Fibroblast of skin of scalp (primary cell): ENCODE data around the gene MCM6. TPM values are rescaled to one million over a fixed set of nuclear protein-coding genes. Genes with fewer than 3 reads are reported as not detected.
"Not testable (repeated sequence)": the region's sequence is repeated elsewhere in the genome, so short reads cannot be mapped to it uniquely, and the experiment has no call there.

Experiments used
- DNase-seq: peaks from one replicate; pipeline ENCODE4 v3.0.0-alpha.2; 2013
- polyA plus RNA-seq, 2 experiments: library from polyadenylated mRNA; unstranded; fragments of 120-200 nt; gene quantifications; one replicate each; pipeline ENCODE4 v1.2.1, GENCODE V29; 2013; ENCODE audit not compliant: insufficient read length in 2 of 2

Gene MCM6
- polyA plus RNA-seq (2013, experiment 1 of 2; ENCODE audit: insufficient read length): 38.9 TPM
- 38.2 TPM for polyA plus RNA-seq (2013, experiment 2 of 2; ENCODE audit: insufficient read length)

DNA sequence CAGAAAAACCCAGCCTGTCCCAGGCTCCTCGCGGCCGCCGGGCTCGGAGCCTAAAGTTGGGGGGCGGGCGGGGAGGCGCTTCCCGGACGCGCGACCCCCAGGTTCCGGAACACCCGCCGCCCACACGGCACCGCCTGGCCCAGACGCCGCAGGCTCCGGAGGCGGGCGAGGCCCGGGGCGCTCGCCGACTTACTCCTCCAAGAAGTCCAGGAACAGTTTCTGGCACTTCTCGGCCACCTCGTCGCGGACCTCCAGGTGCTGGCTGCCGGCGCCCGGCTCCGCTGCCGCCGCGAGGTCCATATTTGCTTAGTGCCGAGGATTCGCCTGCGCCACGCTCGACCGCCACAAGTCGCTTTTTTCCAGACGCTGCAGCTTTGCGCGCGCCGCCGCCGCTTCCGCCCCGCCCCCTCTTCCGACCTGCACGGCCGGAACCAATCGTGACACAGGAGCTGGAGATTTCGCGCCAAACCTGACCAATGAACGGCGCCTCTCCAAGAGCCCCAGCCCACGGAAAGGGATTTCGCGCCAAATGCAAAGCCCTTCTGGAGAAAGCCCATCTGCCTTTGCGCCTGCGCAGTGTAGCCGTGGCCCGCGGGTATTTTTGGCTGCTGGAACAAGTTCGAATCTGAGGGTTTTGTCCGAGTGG lies at the start of gene MCM6:
TSS of gene MCM6 (minus strand) at position 378 of the 646 bp plus-strand sequence. CDS start at position 300, 78 bp downstream.
- peak; percentile 99 for DNase-seq

DNA sequence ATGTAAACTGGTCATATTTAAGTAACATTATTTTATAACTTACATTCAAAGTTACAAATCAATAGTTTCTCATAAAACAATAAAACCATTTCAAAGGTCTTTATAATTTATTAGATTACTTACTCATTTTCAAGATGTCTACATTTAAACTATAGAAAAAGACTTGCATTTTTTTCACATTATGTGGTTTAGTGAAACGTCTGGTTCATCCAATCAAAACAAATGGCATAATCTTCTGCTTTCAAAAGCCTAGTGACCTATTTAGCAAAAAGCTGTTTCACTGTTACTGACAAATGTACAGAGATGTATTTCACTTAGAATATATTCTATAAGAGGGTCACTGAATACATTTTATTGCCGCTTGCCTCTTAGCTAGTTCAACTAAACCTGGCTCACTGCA lies 49.3 kb upstream of the MCM6 start:
- peak; percentile 55 for DNase-seq

DNA sequence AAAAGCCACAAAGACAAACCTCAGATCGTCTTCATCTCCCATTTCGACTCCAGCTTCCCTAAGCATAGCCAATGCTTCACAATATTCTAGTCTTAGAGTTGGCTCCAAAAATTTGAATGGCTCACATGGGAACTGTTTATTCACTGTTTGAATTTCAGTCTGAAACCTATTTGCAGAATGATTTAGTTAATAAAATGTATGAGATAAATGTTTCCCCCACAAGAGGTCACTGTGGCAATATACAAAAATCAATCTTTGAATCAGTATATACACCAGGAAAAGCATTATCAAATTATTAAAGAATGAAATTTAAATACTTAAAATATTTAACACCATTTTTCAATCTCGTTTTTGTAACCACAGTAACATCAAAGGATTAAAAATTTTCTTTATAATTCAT lies 40.0 kb upstream of the MCM6 start:
- DNase-seq: peak; percentile 46

DNA sequence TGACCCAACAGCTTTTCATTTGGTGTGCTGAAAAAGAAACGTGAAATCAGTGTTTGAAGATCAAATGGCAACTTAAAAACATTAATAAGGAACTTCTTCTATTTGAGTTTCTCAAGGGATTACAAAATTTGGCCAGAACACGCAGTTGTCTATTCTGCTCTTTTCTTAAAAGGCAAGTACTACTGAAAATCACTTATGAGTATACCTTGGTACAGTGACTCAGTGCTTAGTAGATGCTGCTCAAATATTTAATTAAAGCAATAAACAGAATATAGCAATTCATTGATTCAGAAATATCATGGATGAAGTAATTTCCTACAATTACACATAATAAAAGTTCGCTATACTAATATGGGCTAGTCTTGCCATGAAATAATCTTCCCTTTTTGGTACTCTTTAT lies 38.2 kb upstream of the MCM6 start:
- no peak for DNase-seq

DNA sequence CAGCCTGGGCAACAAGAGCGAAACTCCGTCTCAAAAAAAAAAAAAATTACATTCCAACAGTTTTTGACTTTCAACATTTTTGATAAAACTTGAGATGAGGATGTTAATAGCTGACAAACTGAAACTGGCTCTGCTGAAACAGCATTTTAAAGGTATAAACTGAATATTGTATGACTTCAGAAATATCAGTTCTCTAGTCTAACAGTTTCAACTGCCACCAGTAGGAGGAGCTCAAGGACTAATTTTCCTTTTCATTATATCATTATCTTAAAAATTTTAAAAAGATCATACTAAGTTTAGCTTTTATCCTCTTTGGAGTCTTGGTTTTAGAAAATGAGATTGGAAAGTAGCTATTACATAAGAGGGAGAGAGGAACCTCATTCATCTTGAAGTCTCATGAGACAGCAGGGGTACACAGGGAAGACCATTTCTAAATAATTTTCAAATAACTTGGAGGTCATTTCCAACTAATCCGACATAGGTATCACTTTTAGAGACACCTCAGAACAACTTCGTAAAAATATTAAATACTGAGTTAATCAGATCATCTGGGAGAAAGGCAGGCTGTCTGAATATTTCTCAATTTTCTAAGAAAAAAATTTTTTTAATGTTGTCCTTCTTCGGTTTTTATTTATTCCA lies 37.6 kb upstream of the MCM6 start:
- peak; percentile 56 for DNase-seq

DNA sequence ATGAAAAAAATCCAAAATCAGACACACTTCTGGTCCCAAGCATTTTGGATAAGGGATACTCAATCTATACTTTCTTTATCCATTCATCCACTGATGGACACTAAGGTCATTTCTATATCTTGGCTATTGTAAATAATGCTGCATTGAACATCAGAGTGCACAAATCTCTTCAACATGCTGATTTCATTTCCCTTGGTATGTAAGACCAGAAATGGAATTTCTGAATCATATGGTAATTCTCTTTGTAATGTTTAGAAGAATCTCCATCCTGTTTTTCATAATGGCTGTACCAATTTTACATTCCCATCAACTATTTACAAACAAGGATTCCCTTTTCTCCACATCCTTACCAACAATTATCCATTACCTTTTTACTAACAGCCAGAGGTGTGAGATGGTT lies 33.7 kb upstream of the MCM6 start:
- DNase-seq: peak; percentile 53

DNA sequence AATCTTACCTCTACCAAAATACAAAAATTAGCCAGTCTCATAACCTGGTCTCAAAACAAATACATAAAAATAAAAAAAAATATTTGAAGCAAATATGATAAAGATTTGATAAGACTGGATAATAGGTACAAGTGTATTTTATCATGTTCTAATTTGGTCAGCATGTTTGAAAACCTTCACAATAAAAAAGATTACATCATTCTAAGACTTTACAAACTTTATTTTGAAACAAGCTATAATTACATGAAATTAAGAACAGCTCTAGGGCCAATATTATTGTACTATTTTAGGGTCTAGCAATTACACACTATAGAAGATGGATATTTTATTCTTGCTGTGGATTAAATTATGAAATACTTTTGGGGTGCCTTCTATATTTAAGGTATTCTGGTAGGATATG lies 29.4 kb upstream of the MCM6 start:
- no peak for DNase-seq

DNA sequence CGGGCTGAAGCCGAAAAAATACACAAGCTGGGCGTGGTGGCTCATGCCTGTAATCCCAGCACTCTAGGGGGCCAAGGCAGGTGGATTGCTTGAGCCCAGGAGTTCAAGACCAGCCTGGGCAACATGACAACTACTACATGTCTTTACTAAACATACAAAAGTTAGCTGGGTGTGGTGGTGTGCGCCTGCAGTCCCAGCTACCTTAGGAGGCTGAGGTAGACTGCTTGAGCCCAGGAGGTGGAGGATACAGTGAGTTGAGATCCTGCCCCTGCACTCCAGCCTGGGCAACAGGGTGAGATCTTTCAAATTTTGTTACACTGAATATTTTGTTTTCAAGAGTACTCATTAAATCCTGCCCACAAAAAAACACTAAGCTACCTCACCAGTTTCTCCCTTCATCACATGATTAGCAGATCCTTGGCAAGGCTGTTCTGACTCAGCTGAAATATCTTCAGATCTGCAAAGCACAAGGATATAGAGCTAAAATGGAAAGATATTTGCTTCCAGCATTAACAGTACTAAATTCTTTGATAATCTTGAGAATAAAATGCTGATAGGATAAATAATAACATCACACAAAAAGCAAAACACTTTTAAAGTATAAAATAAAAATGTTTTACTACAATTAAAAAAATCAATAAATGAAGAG lies 28.2 kb upstream of the MCM6 start:
- peak; percentile 8 for DNase-seq

DNA sequence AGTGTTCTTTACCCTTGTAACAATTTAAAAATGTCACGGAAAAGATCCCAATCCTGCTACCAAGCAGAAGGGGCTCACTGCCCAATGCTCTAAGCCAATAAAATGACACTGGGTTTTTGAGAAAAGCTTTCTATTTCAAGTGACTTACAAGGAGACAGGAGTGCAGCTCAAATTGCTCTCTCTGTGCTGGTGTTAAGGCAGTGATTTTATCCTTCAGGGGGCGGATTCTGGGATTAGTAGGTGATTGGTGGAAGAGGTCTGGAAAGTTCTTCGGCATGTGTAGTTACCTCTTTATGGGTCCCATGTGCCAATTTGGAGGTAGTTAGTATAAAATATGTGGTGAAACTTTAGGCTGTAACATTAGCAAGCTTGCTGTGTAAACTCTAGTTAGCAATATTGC lies 27.4 kb upstream of the MCM6 start:
- DNase-seq: no peak

DNA sequence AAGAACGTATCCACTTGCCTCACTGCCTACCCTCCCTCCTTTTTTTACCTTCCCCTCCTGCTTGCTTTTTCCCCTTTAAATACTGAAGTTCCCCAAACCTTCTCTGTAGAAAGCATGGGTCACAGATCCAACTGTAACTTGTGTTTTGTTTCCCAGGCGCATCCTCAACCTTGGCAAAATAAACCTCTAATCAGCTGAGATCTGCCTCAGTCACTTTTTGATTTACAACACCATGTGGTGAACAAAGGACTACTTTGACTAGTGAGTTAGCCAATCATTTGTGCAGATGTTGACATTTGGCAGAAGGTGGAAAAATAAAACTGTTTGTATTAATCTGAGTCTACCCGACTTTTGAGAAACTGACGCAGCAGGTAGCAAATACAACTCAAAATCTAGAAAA lies 23.3 kb upstream of the MCM6 start:
- no peak for DNase-seq

DNA sequence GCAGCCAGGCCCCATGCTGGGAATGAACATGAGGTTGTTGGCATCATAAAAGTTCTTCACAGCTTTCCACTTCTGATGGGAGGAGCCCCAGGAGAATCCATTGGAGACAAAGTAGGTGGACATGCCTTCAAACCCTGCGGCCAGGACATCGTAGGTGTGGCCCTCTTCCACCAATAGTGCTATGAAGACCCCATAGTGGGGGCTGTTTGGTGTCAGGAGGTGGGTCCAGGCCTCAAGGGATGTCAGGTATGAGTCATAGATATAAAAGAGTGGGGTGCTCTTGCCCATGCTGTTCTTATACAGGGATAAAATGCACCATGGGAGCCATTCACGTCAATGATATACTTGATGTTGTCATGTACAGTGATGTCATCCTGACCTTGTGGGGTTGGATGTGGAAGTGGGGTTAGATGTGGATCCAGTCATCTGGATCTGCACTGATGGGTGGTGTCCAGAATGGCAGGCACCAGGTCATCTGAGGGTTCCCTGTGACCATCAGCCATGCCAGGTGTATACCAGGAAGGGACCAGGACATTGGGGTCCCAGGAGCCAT lies 22.1 kb upstream of the MCM6 start:
- DNase-seq: no peak

DNA sequence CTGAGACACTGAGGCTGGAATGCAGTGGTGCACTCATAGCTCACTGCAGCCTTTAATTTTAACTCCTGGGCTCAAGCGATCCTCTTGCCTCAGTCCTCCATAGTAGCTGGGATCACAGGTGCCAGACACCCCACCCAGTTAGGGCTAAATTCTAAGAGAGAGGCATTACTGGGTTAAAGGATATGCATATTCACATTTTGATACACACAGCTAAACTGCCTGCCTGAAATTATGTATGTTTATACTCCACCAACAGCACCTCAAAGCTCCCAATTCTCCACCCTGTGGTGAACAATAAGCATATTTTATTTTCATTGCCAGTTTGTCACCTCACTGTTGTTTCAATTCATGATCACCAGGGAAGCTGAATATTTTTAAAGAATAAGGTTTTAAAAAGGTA lies 18.7 kb upstream of the MCM6 start:
- no peak for DNase-seq

DNA sequence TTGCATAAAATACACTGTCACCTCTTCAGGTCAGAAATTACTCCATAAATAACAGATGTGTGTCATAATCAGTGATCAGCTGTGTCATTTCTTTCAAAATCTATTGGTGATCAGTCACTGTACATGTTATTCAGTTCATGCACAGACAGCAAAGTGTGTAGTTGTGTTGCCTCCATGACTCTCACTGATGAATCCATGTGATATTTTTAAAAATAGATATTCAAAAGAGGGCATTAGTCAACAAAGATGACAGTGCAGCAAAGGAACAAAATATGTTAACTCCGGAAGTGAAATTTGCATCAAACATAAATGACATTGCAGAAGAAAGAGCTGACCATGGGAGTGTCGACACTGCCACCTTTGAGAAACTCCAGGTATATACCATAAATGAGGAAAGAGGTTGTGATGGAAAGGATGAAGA lies 17.1 kb upstream of the MCM6 start:
- no peak for DNase-seq

DNA sequence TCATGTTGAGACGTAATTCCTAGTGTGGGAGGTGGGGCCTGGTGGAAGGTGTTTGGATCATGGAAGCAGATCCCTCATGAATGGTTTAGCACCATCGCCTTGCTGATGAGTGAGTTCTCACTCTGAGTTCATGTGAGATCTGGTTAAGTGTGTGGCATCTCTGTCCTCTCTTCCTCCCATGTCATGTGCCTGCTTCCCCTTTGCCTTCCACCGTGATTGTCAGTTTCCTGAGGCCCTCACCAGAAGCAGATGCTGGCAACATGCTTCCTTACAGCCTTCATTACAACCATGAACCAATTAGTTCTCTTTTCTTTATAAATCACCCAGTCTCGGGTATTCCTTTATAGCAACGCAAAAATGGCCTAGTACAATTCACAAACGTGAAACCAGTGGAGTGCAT lies 14.6 kb upstream of the MCM6 start:
- no peak for DNase-seq

DNA sequence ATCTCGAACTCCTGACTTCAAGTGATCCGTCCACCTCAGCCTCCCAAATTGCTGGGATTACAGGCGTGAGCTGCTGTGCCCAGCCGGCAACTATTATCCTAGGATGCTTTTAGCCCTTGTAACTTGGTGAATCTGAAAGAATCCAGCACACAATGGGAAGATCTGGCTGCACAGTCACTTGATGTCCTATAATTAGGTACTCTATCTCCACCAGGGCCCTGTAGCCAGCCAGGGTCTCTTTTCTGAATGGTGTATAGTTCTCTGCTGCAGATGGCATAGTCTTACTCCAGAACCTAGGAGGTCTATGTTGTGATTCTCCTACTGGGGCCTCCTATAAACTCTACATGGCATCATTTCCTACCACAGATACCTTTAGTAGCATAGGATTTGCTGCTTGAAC lies 13.9 kb upstream of the MCM6 start:
- DNase-seq: no peak

DNA sequence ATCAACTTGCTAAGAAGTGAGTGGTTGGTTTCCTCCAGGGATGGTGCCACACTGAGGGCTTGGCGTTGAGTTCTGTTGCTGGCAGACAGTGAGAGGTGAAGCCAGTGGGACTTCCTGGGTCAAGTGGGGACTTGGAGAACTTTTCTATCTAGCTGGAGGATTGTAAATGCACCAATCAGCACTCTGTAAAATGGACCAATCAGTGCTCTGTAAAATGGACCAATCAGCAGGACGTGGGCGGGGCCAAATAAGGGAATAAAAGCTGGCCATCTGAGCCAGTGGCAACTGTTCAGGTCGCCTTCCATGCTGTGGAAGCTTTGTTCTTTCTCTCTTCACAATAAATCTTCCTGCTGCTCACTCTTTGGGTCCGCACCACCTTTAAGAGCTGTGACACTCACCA lies 12.3 kb upstream of the MCM6 start:
- DNase-seq: not testable (repeated sequence)

DNA sequence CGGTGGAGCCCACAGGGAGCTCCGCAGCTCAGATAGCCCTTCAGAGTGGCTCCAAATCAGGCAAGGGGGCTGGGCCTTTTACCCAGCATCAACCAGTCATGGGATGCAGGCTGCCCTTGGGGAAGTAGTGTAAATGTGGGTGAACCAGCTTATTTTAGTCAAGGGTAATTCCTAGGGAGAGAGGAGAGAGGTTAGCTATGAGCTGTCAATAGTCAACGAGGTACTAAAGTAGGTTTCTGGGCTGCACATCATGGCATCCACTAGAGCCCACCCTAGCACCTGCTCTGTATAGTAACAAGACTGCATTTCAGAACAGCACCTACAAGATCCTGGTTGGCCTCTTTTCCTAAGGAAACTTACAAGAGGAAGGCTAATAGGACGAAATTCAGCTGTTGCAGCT lies 9.5 kb upstream of the MCM6 start:
- DNase-seq: no peak

DNA sequence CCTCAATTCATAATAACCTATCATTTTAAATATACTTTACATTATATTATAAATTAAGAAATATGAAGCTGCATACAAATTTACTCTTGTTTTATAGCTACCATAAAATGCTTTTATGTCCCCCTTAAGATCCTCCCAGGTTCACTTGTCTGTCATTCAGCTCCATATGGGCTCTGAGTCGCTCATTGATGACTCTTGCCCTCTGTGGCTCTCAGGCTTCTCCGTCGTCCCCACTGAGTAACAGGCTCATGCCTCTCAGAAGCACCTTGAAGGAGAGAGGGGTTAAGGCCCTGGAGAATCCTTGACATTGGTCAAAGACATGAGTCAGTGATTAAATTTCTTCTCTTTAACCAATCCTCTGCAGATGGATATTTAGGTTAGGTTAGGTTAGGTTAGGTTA lies 6.2 kb upstream of the MCM6 start:
- DNase-seq: no peak

DNA sequence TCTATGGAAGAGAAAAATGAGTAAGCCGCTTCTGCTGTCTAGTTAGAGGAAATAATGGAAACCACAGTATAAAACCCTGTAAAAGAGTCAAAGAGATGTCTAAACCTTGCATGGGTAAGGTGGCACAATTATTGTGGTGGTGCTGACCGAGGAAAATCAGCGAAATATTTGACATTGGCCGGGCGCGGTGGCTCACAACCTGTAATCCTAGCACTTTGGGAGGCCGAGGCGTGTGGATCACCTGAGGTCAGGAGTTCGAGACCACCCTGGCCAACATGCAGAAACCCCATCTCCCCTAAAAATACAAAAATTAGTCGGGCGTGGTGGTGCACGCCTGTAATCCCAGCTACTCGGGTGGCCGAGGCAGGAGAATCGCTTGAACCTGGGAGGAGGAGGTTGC lies 527 bp upstream of the MCM6 start:
- DNase-seq: not testable (repeated sequence)

DNA sequence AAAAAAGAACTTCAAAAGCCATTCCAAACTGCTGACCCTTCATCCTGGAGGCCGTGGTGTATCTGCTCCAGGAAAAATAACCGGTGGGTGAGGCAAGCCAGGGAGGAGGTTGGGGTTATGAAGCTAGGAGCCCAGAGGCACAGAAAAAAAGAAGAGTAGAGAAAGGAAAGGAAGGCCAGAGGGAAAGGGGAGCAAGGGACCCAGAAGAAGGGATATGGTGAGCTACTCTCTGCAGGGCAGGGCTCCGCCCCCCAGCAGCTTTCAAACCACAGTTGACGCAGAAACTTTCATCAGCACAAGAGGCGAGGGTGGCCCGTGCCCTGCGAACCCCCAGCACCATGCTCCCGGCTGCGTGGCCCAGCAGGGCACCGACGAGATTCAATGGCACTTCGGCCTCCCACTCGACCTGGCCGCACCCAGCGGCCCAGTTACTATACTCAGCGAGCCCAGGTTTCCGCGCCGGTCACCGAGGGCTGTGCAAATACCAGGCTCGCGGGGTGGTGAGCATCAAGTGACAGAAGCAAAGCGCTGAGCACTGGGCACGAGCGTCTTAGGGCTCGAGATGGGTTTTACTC lies 665 bp downstream of the MCM6 start:
- DNase-seq: peak; percentile 60

DNA sequence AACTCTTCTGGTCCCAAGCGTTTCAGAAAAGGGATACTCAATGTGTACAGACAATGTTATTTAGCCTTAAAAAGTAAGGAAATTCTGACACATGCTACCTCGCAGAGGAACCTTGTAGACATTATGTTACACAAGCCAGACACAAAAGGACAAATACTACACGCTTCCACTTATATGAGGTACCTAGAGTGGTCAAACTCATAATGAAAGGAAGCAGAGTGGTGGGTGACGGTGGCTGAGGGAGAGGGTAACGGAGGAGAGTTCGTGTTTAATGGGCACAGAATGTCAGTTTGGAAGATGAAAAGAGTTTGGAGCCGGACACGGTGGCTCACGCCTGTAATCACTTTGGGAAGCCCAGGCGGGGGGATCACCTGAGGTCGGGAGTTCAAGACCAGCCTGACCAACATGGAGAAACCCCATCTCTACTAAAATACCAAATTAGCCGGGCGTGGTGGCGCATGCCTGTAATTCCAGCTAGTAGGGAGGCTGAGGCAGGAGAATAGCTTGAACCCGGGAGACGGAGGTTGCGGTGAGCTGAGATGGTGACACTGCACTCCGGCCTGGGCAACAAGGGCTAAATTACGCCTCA lies 1.4 kb downstream of the MCM6 start:
- DNase-seq: no peak

DNA sequence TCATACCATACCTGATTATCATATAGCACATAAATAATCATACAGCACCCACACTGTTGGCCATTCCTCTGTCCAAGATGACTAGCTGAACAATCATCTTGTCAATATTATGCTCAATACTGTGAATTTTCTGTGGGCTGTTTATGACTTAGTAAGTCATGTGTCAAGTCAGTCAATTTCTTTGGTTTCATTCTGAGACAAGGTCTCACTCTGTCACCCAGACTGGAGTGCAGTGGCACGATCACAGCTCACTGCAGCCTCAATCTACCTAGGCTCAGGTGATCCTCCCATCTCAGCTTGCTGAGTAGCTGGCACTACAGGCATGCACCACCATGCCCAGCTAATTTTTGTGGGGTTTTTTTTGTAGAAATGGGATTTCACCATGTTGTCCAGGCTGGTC lies 5.7 kb downstream of the MCM6 start:
- no peak for DNase-seq

DNA sequence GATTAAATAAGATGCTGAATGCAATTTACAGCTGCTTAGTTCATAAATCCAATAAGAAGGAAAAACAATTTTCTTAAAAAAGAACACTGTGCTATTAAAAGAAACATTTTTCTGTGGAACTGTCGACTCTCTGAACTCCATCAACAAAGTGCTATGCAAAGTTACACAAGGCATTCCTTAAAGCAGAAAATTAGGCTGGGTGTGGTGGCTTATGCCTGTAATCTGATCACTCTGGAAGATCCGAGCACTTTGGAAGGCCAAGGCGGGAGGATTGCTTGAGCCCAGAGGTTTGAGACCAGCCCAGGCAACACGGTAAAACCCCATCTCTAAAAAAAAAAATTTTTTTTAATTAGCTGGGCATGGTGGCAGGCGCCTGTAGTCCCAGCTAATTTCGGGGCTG lies 13.0 kb downstream of the MCM6 start:
- peak; percentile 12 for DNase-seq
